Lung (tissue), 12 donors: Measurements from ENCODE around the gene SLC9A9. TPM values are rescaled to one million over a fixed set of nuclear protein-coding genes. Genes with fewer than 3 reads are reported as not detected.
A peak's percentile ranks its signal among the peaks of the same experiment; 100 is the strongest.

ENCODE experiments used
- ATAC-seq: fragments of 200-7000 bp; cut with Tn5 transposase; one replicate; pipeline ENCODE4 v1.9.1; 2020; ENCODE audit warnings: moderate number of reproducible peaks; ENCODE audit not compliant: insufficient read depth, low FRiP score
- DNase-seq, 3 donors: peaks; one replicate each; pipeline ENCODE4 v3.0.0-alpha.2; 2013 to 2017
- H3K27ac ChIP-seq, 2 donors: one replicate each; pipeline ENCODE4 v1.5.1; 2013; ENCODE audit warnings: mild to moderate bottlenecking in 2 of 2, moderate library complexity in 2 of 2, control low read depth in 1 of 2, inconsistent platforms in 1 of 2, low read depth in 1 of 2, low read length in 1 of 2
- H3K27me3 ChIP-seq, 3 donors: one replicate each; pipeline ENCODE4 v1.5.1; 2013; ENCODE audit warnings: low read length in 2 of 3; ENCODE audit not compliant: control insufficient read depth in 3 of 3, insufficient read depth in 3 of 3
- H3K36me3 ChIP-seq, 4 donors: one replicate each; pipeline ENCODE4 v1.5.1; 2013; ENCODE audit warnings: low read length in 4 of 4, mild to moderate bottlenecking in 1 of 4, moderate library complexity in 1 of 4; ENCODE audit not compliant: control insufficient read depth in 4 of 4, insufficient read depth in 4 of 4
- H3K4me1 ChIP-seq, 5 donors: one replicate each; pipeline ENCODE4 v1.5.1; 2013; ENCODE audit warnings: low read length in 5 of 5, mild to moderate bottlenecking in 2 of 5, moderate library complexity in 1 of 5; ENCODE audit not compliant: control insufficient read depth in 5 of 5, insufficient read depth in 5 of 5
- H3K4me3 ChIP-seq: one replicate; pipeline ENCODE4 v1.5.1; 2013; ENCODE audit warnings: mild to moderate bottlenecking, control low read depth, moderate library complexity
- H3K9ac ChIP-seq, 2 donors: one replicate each; pipeline ENCODE4 v1.5.1; 2013; ENCODE audit warnings: low read length in 2 of 2, control low read depth in 1 of 2; ENCODE audit not compliant: insufficient read depth in 1 of 2
- H3K9me3 ChIP-seq, 4 donors: one replicate each; pipeline ENCODE4 v1.5.1; 2013; ENCODE audit warnings: low read length in 3 of 4, mild to moderate bottlenecking in 1 of 4, moderate library complexity in 1 of 4; ENCODE audit not compliant: control insufficient read depth in 4 of 4, insufficient read depth in 3 of 4
- WGBS, 2 donors: extraction: QIAGEN DNeasy Blood & Tissue Kit; methylation state at CpG; one replicate each; pipeline ENCODE4 v1.1.7; 2013; 5-methylcytosine and 5-hydroxymethylcytosine counted together
- polyA plus RNA-seq, 2 donors: library from polyadenylated mRNA; stranded (reverse); fragments of 200-250 nt; gene quantifications; one replicate each; pipeline ENCODE4 v1.2.1, GENCODE V29; 2013
- total RNA-seq, 2 donors: library from RNA; depleted of rRNA in 1 of 2; stranded (reverse); fragments of >200 nt in 1 of 2; gene quantifications; one replicate each; pipeline ENCODE4 v1.2.1, GENCODE V29; 2014 to 2021
- TF ChIP-seq, protein P1 (sequence below): IDR thresholded peaks from 2 replicates; pipeline ENCODE4 v1.5.1; 2012; ENCODE audit warnings: mild to moderate bottlenecking; ENCODE audit errors: control extremely low read depth, extremely low read depth
- donor health status: control.
- donor health status: control.
- donor health status: Bipolar disorder and iron deficiency.
- donor health status: healthy.
- donor health status: DM: yes; HTN: yes; CAD: no.

The SLC9A9 gene
- total and polyA plus RNA-seq, 4 donors: 2.2 to 66.3 (median 8.2) TPM

DNA sequence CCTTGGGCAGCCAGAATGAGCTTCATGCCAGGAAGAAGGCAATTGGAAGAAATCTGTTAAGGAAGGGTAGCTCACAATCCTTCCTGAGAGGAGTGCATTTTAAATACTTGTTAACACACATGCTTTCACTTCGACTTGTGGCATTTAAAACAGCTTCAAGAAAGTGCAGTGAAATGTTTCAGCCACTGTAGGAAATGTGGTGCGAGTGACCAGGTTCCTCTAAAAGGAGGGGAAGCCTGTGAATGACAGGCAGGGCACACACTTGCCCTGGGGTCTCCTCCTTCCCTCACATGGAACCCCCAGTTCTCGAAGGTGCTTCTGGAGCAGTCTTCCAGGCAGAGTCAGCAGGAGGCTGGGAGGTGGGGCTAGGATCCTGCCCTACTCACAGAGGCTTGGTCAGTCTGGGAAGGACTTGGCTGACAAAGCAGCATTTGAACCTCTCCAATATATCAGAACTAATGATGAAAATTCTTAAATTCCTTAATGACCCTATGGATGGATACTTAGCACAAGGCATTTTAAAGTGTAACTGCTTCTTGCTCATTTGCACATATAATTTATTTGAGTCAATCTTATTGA, 370.1 kb downstream of the SLC9A9 start:
- ATAC-seq (no peak), DNase-seq (peak in 2 of 3 donors; percentile 15 to 23)
- no peak overlapping the region for H3K4me3 ChIP-seq

DNA sequence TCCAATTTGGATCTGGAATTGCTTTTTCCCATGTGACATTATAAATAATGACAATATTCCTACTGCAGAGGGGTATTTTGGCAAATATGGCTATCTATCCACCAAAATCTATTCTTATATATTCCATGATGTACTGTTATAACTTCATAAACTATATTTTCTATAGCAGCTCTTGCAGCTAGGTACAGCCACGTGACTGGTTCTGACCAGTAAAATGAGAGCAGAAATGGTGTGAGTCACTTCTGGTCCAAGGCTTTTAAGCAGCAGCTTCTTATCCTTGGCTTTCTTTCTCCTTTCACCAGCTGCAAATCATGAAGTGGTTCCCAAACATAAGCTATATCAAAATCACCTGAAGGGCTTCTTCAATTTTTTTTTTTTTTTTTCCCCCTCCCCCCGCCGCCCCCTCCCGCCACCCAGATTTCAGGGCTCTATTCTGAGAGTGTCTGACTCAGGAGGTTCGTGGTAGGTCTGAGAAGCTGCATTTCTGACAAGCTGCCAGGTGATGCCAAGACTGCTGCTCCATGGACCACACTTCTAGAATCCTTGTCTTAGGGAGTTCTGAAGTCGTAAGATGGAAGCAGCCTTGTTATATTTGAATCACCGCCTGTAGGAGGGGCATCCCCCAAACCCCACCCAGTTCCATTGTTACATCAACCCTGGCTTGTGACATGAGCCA, 371.2 kb downstream of the SLC9A9 start:
- H3K27ac ChIP-seq: no peak overlapping the region
- TF ChIP-seq, protein P1, sequence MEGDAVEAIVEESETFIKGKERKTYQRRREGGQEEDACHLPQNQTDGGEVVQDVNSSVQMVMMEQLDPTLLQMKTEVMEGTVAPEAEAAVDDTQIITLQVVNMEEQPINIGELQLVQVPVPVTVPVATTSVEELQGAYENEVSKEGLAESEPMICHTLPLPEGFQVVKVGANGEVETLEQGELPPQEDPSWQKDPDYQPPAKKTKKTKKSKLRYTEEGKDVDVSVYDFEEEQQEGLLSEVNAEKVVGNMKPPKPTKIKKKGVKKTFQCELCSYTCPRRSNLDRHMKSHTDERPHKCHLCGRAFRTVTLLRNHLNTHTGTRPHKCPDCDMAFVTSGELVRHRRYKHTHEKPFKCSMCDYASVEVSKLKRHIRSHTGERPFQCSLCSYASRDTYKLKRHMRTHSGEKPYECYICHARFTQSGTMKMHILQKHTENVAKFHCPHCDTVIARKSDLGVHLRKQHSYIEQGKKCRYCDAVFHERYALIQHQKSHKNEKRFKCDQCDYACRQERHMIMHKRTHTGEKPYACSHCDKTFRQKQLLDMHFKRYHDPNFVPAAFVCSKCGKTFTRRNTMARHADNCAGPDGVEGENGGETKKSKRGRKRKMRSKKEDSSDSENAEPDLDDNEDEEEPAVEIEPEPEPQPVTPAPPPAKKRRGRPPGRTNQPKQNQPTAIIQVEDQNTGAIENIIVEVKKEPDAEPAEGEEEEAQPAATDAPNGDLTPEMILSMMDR: no peak
- no peaks in the 10 kb centered on the region for H3K9me3 ChIP-seq
- H3K27me3 ChIP-seq: no peaks in the 10 kb centered on the region
- no peaks in the 10 kb centered on the region for H3K36me3 ChIP-seq
- no peak for ATAC-seq
- no peak for DNase-seq
- no peak overlapping the region for H3K4me3 ChIP-seq
- no peak overlapping the region for H3K9ac ChIP-seq
- H3K4me1 ChIP-seq: peaks cover 0 to 5% (median 0%) of the 10 kb centered on the region in 5 donors
- 91 to 94% methylated on average over 7 of the region's 7 CpGs for WGBS, 2 donors

More for the DNA sequence above, 370.1 kb downstream of the SLC9A9 start:
- Histone ChIP-seq H3K27me3 (no peaks in the 10 kb centered on the region), H3K27ac (peak overlapping the region in 1 of 2 donors; percentile 7), H3K36me3 (no peaks in the 10 kb centered on the region), H3K4me1 (peaks cover 0 to 5% (median 0%) of the 10 kb centered on the region in 5 donors), H3K9ac (no peak overlapping the region), H3K9me3 (no peaks in the 10 kb centered on the region)
- TF ChIP-seq, protein P1: no peak
- 30 to 57% methylated on average over 3 of the region's 3 CpGs for WGBS, 2 donors

DNA sequence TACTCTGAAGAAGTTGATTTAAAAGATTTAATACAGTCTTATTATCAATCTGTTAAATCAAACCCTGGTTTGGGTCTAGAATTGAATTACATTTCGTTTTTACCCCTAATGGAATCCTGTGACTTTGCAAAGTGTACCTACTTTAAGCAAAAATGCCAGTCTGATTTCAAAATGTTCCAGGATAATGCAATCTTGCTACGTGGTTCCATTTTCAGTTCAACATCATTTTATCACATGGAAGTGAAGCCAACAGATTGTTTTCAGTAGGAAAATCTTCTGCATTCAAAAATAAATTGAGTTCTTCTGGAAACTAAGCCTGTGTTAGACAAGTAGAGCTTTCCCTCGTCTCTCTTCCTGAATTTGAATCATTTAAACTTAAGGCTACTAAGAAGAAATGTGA, 372.3 kb downstream of the SLC9A9 start:
- Histone ChIP-seq H3K4me1 (peaks cover 0 to 5% (median 0%) of the 10 kb centered on the region in 5 donors), H3K36me3 (no peaks in the 10 kb centered on the region), H3K9me3 (no peaks in the 10 kb centered on the region), H3K4me3 (no peak overlapping the region), H3K27me3 (no peaks in the 10 kb centered on the region), H3K27ac (no peak overlapping the region), H3K9ac (no peak overlapping the region)
- WGBS, 2 donors: 73 to 81% methylated on average over 3 of the region's 3 CpGs
- no peak for ATAC-seq
- DNase-seq: no peak
- TF ChIP-seq, protein P1: no peak
